HCT116 (cell line): ENCODE data around the gene WWOX.

Experiments
- EZH2 ChIP-seq: fragments of 200-600 bp; sonication (generic); IDR thresholded peaks from 2 replicates; pipeline ENCODE4 v1.6.1; 2017; ENCODE audit warnings: antibody characterized with exemption, mixed run types
- POLR2A ChIP-seq: IDR thresholded peaks from 2 replicates; pipeline ENCODE4 v1.7.0; 2011; ENCODE audit warnings: borderline replicate concordance; ENCODE audit not compliant: insufficient read depth, insufficient read length; ENCODE audit errors: extremely low read depth
- TF ChIP-seq, protein P1 (sequence below), 3 experiments: fragments of 200-600 bp in 1 of 3; sonication (generic) in 1 of 3; IDR thresholded peaks in 2 of 3; conservative IDR thresholded peaks in 1 of 3; 2 replicates each; pipeline ENCODE4 v1.5.1; 2012 to 2017; ENCODE audit warnings: low read depth in 2 of 3, low read length in 2 of 3, antibody characterized with exemption in 1 of 3, borderline replicate concordance in 1 of 3, control low read depth in 1 of 3, mild to moderate bottlenecking in 1 of 3, mixed read lengths in 1 of 3, mixed run types in 1 of 3, moderate library complexity in 1 of 3; ENCODE audit not compliant: insufficient read depth in 1 of 3

DNA sequence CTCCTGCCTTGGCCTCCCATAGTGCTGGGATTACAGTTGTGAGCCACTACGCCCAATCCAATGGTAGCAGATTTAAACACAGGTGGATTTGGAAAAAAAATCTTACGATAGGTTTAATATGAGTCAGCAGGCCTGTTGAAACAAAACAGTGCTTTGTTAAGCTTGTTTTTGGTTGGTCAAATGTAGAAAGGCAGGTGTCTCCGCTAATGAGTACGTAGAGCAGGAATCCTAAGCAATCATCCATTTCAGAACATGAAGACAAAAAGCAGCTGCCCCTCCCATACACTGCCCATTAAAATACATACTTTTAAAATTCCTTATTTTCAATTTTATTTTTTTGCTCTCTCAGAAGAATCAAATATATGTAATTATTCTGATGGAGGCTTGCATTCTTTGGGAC lies 1.9 kb upstream of the WWOX start:
- TF ChIP-seq, protein P1, sequence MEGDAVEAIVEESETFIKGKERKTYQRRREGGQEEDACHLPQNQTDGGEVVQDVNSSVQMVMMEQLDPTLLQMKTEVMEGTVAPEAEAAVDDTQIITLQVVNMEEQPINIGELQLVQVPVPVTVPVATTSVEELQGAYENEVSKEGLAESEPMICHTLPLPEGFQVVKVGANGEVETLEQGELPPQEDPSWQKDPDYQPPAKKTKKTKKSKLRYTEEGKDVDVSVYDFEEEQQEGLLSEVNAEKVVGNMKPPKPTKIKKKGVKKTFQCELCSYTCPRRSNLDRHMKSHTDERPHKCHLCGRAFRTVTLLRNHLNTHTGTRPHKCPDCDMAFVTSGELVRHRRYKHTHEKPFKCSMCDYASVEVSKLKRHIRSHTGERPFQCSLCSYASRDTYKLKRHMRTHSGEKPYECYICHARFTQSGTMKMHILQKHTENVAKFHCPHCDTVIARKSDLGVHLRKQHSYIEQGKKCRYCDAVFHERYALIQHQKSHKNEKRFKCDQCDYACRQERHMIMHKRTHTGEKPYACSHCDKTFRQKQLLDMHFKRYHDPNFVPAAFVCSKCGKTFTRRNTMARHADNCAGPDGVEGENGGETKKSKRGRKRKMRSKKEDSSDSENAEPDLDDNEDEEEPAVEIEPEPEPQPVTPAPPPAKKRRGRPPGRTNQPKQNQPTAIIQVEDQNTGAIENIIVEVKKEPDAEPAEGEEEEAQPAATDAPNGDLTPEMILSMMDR (IDR thresholded peaks at IDR 0.05 in 2 of 3, conservative IDR thresholded peaks at IDR 0.05 in 1 of 3; ENCODE audit: borderline replicate concordance in 1 of 3, insufficient read depth in 1 of 3, low read depth in 2 of 3, low read length in 2 of 3) = no peak
- TF ChIP-seq EZH2 = no peak
- TF ChIP-seq POLR2A = no peak
